CD14-positive monocyte (primary cell): Measurements from ENCODE around the gene KLRF1. TPM values are rescaled to one million over a fixed set of nuclear protein-coding genes. Genes with fewer than 3 reads are reported as not detected.

Experiments
- DNase-seq, 3 donors: peaks; one replicate each; pipeline ENCODE4 v3.0.0-alpha.2; 2011 to 2022
- H2AFZ ChIP-seq: 2 replicates; pipeline ENCODE4 v1.6.0; 2012; ENCODE audit warnings: mild to moderate bottlenecking, low read depth, low read length, inconsistent platforms; ENCODE audit not compliant: insufficient read depth, poor library complexity, severe bottlenecking
- H3K27ac ChIP-seq, 2 donors: 1 replicate in 1 of 2; 2 replicates in 1 of 2; pipeline ENCODE4 v1.5.1; 2012 to 2013; ENCODE audit warnings: low read length in 2 of 2, control low read depth in 1 of 2, inconsistent platforms in 1 of 2, low read depth in 1 of 2, mild to moderate bottlenecking in 1 of 2
- H3K27me3 ChIP-seq, 2 donors: one replicate each; pipeline versions ENCODE4 v1.6.0 to v1.6.1; 2011 to 2013; ENCODE audit warnings: low read length in 2 of 2; ENCODE audit not compliant: control insufficient read depth in 2 of 2, insufficient read depth in 2 of 2
- H3K36me3 ChIP-seq, 2 donors: replicated peaks in 1 of 2; 1 replicate in 1 of 2; 2 replicates in 1 of 2; pipeline versions ENCODE4 v1.5.1 to v1.6.1; 2012 to 2013; ENCODE audit warnings: low read length in 2 of 2, control low read depth in 1 of 2, inconsistent platforms in 1 of 2, mild to moderate bottlenecking in 1 of 2; ENCODE audit not compliant: insufficient read depth in 2 of 2, control insufficient read depth in 1 of 2
- H3K4me1 ChIP-seq, 2 donors: 1 replicate in 1 of 2; 2 replicates in 1 of 2; pipeline versions ENCODE4 v1.5.1 to v1.6.1; 2012 to 2013; ENCODE audit warnings: low read length in 2 of 2, control low read depth in 1 of 2, inconsistent platforms in 1 of 2, mild to moderate bottlenecking in 1 of 2, moderate library complexity in 1 of 2; ENCODE audit not compliant: insufficient read depth in 2 of 2, control insufficient read depth in 1 of 2
- H3K4me2 ChIP-seq: replicated peaks from 2 replicates; pipeline ENCODE3; 2012; ENCODE audit warnings: low read length, moderate library complexity, mild to moderate bottlenecking; ENCODE audit not compliant: poor library complexity, severe bottlenecking; ENCODE audit errors: extremely low read depth
- H3K4me3 ChIP-seq, 3 experiments: fragments of 200-600 bp in 1 of 3; sonication (generic) in 1 of 3; replicated peaks in 1 of 3; 1 replicate in 2 of 3; 2 replicates in 1 of 3; pipeline ENCODE4 v1.5.1; 2011 to 2013; ENCODE audit warnings: low read length in 3 of 3, mild to moderate bottlenecking in 3 of 3, control low read depth in 2 of 3, low read depth in 2 of 3, inconsistent platforms in 1 of 3, moderate library complexity in 1 of 3
- H3K79me2 ChIP-seq: 2 replicates; pipeline ENCODE4 v1.6.0; 2012; ENCODE audit warnings: mild to moderate bottlenecking, control low read depth, inconsistent platforms, low read length, moderate library complexity; ENCODE audit not compliant: insufficient read depth
- H3K9ac ChIP-seq: 2 replicates; pipeline ENCODE4 v1.6.0; 2017; ENCODE audit warnings: low read length, mild to moderate bottlenecking; ENCODE audit not compliant: insufficient read depth, poor library complexity, severe bottlenecking
- H3K9me3 ChIP-seq, 2 donors: replicated peaks in 1 of 2; 1 replicate in 1 of 2; 2 replicates in 1 of 2; pipeline versions ENCODE4 v1.5.1 to v1.6.1; 2012 to 2013; ENCODE audit warnings: low read length in 2 of 2, control low read depth in 1 of 2; ENCODE audit not compliant: control insufficient read depth in 1 of 2, insufficient read depth in 1 of 2
- H4K20me1 ChIP-seq: 2 replicates; pipeline ENCODE4 v1.6.0; 2012; ENCODE audit warnings: mild to moderate bottlenecking, low read length, control low read depth, moderate library complexity; ENCODE audit not compliant: insufficient read depth
- H3K27ac Mint-ChIP-seq, 7 donors: one replicate each; pipeline ENCODE4 v1.8.0; 2020; ENCODE audit warnings: mild to moderate bottlenecking in 7 of 7, mixed read lengths in 7 of 7, moderate library complexity in 6 of 7, inconsistent platforms in 2 of 7
- H3K27me3 Mint-ChIP-seq, 3 donors: one replicate each; pipeline ENCODE4 v1.8.0; 2021 to 2022; ENCODE audit warnings: low read depth in 3 of 3, mild to moderate bottlenecking in 3 of 3, mixed read lengths in 3 of 3, moderate library complexity in 3 of 3, inconsistent platforms in 1 of 3
- H3K36me3 Mint-ChIP-seq, 2 donors: one replicate each; pipeline ENCODE4 v1.8.0; 2020; ENCODE audit warnings: mixed read lengths in 2 of 2, inconsistent platforms in 1 of 2, mild to moderate bottlenecking in 1 of 2
- H3K4me1 Mint-ChIP-seq: one replicate; pipeline ENCODE4 v1.8.0; 2020; ENCODE audit warnings: mild to moderate bottlenecking, mixed read lengths
- H3K4me3 Mint-ChIP-seq, 2 donors: one replicate each; pipeline ENCODE4 v1.8.0; 2020; ENCODE audit warnings: mild to moderate bottlenecking in 2 of 2, mixed read lengths in 2 of 2, moderate library complexity in 1 of 2
- H3K9me3 Mint-ChIP-seq, 7 donors: one replicate each; pipeline ENCODE4 v1.8.0; 2020 to 2022; ENCODE audit warnings: mixed read lengths in 7 of 7, mild to moderate bottlenecking in 6 of 7, moderate library complexity in 6 of 7, inconsistent platforms in 2 of 7
- CTCF ChIP-seq: fragments of 200-600 bp; IDR thresholded peaks from one replicate; pipeline ENCODE4 v1.8.0; 2022; ENCODE audit warnings: antibody characterized with exemption, mild to moderate bottlenecking
- WGBS: methylation state at CpG from one replicate; pipeline ENCODE4 v1.1.5; 2013; ENCODE audit warnings: missing lambda C conversion rate; ENCODE audit not compliant: insufficient coverage; 5-methylcytosine and 5-hydroxymethylcytosine counted together
- intact Hi-C, 2 donors: fragments of 100-400 bp; cut with micrococcal nuclease; formaldehyde crosslinking; loops; one replicate each; pipeline versions ENCODE4 v1.15.0 to v1.15.1; 2023
- polyA plus RNA-seq, 3 donors: library from polyadenylated mRNA; depleted of rRNA in 1 of 3; unstranded in 2 of 3; stranded (reverse) in 1 of 3; fragments of 300-500 nt in 2 of 3; fragments of >200 nt in 1 of 3; fragmentation: Illumina TruSeq in 2 of 3; gene quantifications; 1 replicate in 2 of 3; 2 replicates in 1 of 3; pipeline ENCODE4 v1.2.3, GENCODE V29; 2012 to 2021

The KLRF1 gene
- polyA plus RNA-seq, 3 donors, result 0.45 to 2.2 (median 1.0) TPM

GRCh38 chr12:9858135-9858534, 30.9 kb downstream of the KLRF1 start:
- no peak for DNase-seq
- Histone ChIP-seq H3K36me3 (peaks cover 18 to 30% of the 10 kb centered on the region in 2 donors), H4K20me1 (peaks cover 56% of the 10 kb centered on the region), H2AFZ (no peak overlapping the region), H3K4me2 (no peak overlapping the region), H3K9me3 (peaks cover 0 to 5% of the 10 kb centered on the region in 2 donors), H3K9ac (no peak overlapping the region), H3K79me2 (peaks cover 23% of the 10 kb centered on the region), H3K27ac (no peak overlapping the region), H3K4me1 (peaks cover 11 to 16% of the 10 kb centered on the region in 2 donors), H3K27me3 (no peaks in the 10 kb centered on the region), H3K4me3 (no peak overlapping the region)
- intact Hi-C loops, result no loop called here
- Mint-ChIP-seq H3K27ac (peak overlapping the region in 1 of 7 donors; percentile 27), H3K27me3 (no peaks in the 10 kb centered on the region), H3K9me3 (peaks cover 0 to 7% (median 4%) of the 10 kb centered on the region in 7 donors), H3K4me1 (peaks cover 29% of the 10 kb centered on the region), H3K36me3 (peaks cover 52 to 64% of the 10 kb centered on the region in 2 donors), H3K4me3 (no peak overlapping the region)
- TF ChIP-seq CTCF, result no peak

GRCh38 chr12:9864913-9865675, 37.8 kb downstream of the KLRF1 start:
- Histone ChIP-seq H4K20me1 (peaks cover 71% of the 10 kb centered on the region), H3K9me3 (peaks cover 6 to 7% of the 10 kb centered on the region in 2 donors), H2AFZ (no peak overlapping the region), H3K27ac (peak overlapping the region in 1 of 2 donors; percentile 72), H3K36me3 (peaks cover 0 to 18% of the 10 kb centered on the region in 2 donors), H3K4me3 (peak overlapping the region; percentile 20 to 100 (median 83)), H3K27me3 (no peaks in the 10 kb centered on the region), H3K4me1 (peaks cover 14 to 20% of the 10 kb centered on the region in 2 donors), H3K9ac (peak overlapping the region; percentile 15), H3K4me2 (peak overlapping the region; percentile 73), H3K79me2 (peaks cover 79% of the 10 kb centered on the region)
- no peak for DNase-seq
- intact Hi-C loops, result loop anchor here in 1 of 2 donors (5.0 to 10.0 kb wide), 3 partner anchors 48 to 350 kb away; partner anchors contain the start of gene GABARAPL1
- Mint-ChIP-seq H3K36me3 (peaks cover 26 to 36% of the 10 kb centered on the region in 2 donors), H3K4me1 (peaks cover 39% of the 10 kb centered on the region), H3K27ac (peak overlapping the region in 6 of 7 donors; percentile 24 to 79 (median 55)), H3K27me3 (no peaks in the 10 kb centered on the region), H3K4me3 (peak overlapping the region; percentile 58 to 70), H3K9me3 (peaks cover 15 to 23% (median 16%) of the 10 kb centered on the region in 7 donors)
- WGBS, result no CpG with 5 or more reads among the region's 4 CpGs
- no peak for TF ChIP-seq CTCF
